GM03348 (cell line): ENCODE results near the gene BACH2.

ENCODE experiments used
- DNase-seq: peaks from one replicate; pipeline ENCODE4 v3.0.0; 2012; ENCODE audit warnings: low spot score

The BACH2 gene

DNA sequence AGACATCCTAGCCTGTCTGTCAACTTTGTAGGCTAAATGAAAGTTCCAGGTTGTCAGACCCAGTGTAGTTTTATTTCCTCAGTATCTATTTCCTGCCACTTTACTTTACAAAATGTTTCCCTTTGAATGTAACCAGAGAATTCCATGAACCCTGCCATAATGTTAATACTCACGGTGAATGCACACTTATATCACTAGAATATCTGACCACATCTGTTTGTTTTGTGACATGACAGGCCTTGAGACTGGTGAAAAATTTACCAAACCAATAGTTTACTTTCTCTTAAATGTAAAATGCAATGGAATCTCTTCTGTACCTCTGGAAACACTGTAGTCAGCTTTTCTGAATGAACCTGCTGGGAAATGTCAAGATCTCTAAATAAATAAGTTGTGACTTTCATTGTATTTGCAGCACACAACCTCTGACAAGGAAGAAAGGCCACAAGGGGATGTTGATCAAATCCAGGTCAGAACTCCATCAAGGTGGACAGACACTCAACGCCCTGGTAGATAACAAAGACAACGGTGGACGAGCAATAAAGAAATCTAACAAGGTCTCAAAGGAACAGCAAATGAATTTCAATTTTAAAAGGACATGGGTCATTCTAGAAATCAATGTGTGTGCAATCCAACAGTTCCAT lies 59.2 kb downstream of the BACH2 start:
- DNase-seq = no peak

DNA sequence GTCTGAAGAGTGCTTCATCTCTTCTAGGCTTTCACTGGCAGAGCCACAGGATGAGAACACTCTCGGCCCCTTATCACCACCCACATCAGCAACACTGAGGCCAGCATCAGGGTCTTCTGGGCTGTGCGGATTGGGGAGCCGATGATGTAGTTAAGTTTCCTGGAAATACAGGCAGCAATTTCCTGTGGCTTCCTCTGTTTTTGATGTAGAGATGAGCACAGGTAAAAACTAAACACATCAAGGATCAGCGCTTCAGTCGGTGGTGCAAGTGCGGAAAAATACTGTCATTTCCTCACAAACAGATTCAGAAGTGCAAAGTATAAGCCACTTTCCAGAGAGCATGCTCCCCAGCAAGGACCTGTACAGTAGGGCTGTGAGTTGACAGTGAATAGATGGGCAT lies 62.6 kb downstream of the BACH2 start:
- no peak for DNase-seq

DNA sequence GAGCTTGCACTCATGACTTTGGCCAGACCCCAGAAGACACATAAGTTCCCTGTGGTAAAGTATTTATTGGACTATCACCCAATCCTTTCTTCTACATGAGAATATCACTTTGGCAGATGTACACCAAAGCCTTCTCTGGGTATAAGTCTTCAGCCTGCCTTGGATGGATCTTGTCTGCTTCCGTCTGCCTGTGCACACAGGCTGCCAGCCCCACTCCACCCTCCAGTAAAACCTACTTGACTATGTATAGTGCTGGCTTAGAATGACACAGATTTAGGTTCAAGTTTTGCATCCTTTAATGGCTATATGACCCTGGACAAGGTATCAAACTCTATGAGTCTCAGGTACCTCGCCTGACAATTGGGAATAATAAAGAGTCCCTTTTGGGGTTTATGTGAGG lies 63.4 kb downstream of the BACH2 start:
- no peak for DNase-seq

DNA sequence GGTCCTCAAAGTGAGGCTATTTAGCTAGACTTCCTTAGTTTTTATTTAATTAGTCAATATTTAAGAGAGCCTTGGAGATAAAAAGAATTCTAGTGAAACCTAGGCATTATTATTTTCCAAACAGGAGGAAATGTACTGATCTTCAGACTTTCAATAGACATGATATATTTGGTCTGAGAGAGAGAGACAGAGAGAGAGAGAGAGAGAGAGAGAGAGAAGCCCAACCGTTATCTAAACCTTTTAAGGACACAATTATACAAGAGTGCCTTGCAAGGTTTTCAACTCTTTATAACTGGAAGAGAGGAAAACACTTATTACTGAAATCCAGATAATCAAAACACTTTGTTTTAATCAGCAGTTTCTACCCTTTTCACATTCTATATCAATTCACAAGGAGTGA lies 64.8 kb downstream of the BACH2 start:
- DNase-seq = no peak

DNA sequence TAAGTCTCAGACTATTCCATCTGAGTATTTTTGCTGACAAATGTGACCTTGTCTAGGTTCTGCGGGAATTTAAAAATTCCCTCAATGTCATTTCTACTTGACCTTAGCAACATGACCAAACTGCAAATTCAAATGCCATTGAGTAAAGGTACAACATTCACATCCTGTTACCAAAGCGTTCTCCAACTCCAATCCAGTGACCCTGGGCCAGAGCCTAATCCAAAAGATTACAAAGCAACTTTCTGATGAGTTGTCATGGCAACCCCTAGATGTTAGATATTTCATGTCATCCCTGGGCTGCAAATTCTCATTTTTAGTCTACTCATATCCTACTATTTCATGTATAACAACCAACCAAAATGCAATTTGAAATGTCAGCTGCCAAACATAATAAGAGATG lies 65.3 kb downstream of the BACH2 start:
- DNase-seq = no peak

DNA sequence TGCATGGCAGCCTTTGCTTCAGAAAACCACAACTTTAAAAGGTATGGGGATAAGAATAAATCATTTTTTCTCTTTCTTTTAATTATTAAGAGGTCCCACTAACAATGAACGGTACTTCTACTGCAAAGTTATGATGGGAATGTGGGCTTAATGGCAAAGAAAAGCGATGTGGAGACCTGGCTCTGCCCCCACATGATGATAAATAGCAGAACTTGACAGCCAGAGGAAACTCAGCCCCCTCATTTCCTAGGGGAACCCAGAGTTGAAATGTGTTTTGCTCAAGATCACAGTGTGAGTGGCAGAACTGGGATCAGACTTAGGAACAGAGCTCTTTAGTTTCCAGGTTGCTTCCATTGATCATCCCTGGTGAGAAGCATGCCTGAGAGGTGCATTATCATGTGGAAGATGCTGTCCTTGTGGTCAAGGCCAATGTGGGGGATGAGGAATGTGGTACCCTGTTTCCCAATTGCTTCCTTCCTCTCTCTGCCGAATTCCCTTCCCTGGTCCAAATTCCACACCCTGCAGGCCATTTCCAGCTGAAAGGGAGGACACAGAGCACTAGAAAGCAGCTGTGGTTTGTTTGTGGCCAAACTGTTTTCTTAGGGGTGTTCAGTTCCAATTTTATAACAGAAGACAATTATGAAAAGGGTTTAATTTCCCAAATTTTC lies 66.0 kb downstream of the BACH2 start:
- DNase-seq = no peak

DNA sequence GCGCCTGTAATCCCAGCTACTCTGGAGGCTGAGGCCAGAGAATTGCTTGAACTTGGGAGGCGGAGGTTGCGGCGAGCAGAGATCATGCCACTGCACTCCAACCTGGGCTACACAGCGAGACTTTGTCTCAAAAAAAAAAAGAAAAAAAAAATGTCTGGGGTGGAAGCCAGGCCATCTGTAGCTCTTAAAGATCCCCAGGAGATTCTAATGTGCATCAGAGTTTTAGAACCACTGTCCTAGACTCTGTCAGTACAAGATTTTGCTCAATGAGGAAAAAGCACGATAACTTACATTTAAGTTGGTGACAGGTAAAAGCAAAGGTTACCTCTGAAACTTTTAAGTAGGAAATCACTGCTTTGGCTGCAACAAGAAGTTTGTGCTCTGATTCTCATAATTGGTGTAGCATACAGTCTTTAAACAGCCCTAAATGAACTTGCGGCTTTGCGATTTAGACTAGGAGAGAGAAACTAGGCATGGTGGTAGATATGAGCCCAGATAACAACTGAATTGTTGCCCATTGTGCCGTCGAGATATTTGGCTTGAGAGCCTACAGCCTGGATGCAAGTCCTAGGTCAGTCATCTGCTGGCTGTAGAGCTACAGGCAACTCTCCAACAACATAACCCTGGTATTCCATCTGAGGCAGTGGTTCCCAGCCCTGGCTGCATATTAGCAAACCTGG lies 67.2 kb downstream of the BACH2 start:
- DNase-seq = no peak

DNA sequence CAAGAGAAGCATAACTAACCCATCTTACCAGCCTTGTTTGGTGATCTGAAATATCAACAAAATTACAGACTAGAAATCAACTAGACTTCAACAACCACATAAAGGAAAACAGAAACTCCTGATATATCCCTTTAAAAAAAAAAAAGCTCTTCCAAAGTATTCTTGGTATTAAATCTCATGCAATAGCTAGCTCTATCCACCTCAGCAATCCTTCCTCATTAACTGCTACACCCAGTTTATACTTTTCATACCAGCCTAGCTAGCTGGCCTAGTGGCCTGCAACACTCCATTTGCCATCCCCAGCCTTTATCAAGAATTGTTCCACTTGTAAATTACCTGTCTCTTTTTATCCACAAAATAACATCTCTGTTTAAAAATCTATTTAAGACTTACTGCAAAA lies 69.0 kb downstream of the BACH2 start:
- no peak for DNase-seq

DNA sequence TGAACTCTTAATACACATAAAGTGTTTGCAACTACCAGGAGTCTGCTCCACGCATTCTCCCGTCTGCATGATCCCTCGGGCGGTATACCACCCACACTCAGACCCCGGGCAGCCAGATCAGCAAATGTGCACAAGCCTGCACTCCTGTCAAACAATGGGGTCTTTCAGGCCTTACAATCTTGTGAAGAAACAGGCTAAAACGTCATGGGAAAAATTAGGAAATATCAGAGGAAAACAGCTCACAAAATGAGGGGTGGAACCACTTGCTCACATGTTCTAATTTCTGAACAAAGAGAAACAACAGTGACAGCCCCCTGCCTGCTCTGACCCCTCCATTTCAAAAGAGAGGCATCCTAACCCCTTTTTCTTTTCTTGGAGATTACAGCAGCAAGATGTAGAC lies 69.4 kb downstream of the BACH2 start:
- no peak for DNase-seq

DNA sequence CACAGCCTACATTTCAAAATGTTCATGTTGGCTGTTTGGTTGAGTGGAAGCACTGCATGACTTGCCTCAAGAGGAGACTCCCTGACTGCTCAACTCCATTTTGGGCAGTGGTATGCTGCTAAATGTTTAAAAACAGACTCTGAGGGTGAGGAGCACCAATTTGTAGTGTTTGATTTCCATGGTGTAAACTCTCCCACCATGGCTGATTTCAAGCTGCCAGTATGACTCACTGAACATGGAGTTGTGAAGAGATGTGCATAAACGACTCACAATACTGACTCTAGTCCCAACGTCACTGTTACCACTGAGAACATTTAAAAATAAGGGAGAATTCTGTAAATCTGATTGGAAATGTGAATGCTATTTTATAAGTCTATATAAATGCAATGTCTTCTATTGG lies 70.4 kb downstream of the BACH2 start:
- DNase-seq = no peak

DNA sequence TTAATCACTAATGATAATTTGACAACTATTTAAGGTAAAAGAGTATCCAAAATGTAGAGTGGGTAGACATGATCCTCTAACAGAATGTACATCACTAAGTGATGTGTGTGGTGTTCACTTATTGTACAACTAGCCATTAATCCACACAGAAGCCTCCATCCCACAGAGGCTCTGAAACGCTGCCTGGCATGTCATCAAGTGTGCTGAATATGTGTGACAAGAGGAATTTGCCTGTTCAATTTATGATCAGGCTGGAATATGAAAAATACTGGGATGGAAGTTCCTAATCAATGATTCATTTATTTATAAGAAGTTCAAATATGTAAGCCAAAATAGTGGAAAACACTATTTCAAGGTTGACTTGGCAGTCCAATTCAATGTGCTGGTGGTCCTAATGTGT lies 72.4 kb downstream of the BACH2 start:
- no peak for DNase-seq

DNA sequence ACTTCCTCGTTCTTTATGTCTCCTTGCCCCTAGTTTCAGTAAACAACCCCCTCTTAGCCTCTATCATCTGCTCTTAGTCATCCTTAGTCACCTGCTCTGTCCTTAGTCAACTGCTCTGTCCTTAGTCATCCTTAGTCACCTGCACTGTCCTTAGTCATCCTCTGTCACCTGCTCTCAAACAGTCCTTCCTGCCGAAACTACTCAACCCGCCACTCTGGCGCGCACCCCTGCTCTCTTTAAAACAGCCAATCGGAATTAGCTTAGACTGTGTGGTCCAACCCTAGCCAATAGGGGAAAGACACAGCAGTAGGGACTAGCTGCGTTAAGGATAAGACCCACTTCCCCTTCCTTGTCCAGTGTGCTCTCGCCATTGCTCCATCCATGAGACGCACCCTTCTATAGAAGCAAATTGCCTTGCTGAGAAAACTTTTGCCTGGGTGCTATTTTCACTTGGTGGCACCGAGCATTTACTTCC lies 73.9 kb downstream of the BACH2 start:
- no peak for DNase-seq

DNA sequence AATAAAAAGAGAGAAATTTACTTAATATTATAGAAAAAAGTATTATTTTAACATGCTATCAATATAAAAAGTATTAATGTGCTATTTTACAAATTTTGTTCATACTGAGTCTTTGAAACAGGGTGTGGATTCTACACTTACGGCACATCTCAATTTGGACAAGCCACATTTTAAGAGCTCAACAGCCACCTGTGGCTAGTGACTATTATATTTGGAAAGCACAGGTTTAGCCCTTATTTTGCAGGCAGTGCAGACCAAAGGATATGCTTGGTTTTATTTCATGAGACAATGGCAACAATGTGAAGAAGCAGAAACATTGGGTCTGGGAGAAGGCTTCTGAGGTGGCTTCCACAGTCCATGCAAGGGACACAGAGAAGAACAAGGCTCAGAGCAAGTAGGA lies 74.6 kb downstream of the BACH2 start:
- no peak for DNase-seq

DNA sequence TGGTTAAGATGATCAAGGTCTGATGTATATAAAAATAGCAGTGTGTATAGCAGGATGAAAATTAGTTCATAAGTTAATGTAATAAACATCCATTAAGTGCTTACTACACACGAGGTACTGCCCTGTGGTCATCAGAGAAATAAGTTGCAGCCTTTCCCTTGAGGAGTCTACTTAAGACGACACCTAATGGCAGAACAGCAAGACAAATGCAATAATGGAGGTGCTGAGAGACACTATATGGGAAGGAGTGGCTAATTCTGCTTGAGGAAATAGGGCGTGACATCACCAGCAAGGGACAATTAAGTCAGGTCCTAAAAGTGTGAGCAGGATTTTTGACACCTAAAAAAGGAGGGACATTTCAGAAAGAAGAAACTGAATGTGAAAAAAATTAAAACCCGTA lies 75.2 kb downstream of the BACH2 start:
- no peak for DNase-seq

DNA sequence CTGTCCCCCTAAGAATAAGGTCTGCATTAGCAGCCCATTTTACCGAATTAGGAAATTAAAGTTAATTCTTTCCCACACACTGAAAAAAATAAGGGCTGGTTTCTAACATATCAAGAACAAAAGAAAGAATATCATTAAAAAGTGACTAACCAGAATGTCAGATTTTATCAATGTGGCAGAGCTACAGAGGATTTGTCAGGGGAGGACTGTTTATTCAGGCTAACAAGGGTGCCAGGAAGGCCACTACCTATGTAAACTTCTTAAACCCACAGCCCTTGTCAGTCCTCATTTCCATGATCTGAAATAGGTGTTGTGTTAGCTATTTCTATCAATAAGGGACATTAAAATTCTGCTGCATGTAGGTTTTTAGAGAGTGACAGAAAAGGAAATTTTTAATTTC lies 76.4 kb downstream of the BACH2 start:
- no peak for DNase-seq

DNA sequence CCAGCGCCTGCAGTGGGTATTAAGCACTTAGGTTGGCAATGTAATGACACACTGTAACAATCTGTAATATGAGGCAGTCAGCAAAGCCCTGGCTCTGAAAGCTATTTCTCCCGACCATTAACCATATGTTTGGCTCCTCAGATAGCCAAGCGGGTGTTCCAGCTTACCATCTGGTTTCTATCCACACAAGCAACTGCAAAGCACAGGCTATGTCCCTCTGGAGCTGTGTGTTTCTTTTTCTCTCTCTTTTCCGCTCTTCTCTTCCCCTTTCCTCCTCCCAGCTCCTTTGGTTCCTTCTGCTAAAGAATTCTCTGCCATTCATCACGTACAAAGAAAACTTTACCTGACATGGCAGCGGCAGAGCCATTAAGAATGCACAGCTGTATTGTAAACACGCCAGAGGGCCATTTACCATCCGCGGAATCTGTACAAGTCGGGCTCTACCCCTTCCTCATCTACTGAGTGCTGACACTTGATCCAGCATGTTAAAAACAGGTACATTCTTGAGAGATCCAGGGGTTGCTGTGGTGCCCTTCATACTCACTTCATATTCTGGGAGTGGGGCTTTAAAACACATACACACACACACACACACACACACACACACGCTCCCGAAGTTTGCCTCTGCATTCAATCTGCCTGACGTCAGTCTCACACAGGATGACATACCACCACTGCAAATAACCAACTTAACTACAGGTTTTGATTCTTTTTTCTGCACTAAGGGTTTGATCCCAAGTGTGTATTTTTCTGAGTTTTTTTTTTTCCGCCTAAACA lies 77.2 kb downstream of the BACH2 start:
- peak; percentile 66 for DNase-seq

DNA sequence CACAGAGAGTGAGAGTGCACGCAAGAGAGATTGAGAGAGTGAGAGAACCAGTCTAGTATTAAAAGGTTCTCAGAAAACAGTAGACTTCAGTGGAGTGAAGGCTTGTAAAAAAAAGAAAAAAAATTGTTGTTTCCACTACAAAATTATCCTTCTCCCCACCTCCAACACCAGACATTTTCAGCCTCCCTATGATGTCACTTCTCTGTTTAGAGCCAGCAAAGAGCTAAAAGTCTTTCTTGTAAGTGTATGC lies 77.8 kb downstream of the BACH2 start:
- no peak for DNase-seq

DNA sequence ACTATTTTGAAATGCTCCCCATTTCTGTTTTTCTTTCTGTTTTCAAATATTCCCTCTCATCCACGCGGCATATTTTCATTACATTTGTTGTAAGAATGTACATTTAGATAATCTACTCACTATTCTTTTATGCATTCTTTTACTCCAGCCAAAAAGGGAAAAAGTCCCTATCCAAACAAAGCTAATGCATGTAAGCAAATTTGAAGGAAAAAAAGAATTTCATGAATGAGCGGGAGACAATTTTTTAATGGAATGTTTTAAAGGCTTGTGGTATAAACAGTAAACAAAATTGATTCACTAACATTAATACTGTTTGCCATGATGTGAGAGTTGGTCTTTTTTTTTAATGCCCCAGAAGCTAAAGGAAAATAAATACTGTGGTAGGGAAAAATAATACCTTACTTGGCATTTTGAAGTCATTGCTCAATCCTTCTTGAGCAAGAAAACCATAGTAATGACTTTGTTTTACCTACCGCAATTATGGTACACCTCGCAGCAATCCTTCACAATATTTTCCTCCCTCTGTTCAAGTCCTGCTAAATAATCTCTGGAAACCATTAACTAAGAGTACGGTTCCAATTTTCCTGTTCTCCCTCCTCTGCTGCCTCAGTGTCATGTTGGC lies 79.0 kb downstream of the BACH2 start:
- DNase-seq = peak; percentile 11

DNA sequence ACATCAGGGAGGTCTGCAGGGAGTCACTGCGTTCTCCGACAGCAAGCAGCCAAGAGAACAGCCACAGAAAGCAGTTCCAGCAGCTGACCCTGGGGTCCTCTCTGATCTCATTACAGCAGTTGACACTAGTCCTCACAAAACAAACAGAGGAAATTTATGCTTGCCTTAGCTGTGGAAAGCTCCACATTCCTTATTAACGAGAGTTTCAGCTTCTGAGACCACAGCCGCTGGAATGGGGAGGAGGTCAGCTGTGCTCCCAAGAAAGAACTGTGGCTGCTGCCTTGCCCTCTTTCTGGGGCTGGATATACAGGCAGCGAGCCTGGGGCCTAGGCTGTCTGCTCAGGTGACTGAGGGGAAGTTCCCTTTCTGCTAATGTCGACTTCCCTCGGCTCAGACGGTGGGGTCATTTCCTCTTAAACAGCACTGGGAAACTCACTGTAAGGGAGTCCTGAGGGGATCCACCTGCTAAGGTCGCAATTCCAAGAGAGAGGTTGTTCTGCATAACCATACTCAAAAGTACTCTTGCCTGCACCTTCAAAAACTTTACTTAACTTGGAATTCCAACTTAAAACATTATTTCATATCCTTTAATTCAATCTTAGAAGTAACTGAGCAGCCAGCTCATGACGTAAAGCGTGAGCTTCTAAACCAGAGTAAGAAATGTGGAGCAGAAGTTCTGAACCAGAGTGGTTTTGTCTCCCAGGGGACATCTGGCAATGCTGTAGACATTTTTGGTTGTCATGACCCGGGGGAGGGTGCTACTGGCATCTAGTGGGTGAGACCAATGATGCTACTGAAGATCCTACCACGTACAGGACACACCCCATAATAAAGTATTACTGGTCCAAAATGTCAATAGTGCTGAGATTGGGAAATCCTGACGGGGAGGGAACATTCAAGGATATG lies 80.3 kb downstream of the BACH2 start:
- no peak for DNase-seq

DNA sequence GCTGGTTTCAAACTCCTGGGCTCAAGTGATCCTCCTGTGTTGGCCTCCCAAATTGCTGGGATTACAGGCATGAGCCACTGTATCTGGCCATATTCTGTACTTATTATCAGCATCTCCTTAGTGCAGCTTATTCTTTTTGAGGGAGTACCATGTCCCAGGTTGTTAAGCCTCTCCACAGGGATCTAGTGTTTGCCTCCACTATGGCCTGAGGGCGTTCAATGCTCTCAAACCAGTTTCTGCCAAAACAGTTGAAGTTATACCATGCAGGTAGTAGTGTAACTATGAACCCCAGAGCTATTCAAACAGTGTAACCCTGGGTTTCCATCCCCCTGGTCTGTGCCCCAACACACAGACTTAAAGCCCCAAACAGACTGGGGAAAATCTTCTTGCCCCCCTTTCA lies 81.7 kb downstream of the BACH2 start:
- DNase-seq = no peak

DNA sequence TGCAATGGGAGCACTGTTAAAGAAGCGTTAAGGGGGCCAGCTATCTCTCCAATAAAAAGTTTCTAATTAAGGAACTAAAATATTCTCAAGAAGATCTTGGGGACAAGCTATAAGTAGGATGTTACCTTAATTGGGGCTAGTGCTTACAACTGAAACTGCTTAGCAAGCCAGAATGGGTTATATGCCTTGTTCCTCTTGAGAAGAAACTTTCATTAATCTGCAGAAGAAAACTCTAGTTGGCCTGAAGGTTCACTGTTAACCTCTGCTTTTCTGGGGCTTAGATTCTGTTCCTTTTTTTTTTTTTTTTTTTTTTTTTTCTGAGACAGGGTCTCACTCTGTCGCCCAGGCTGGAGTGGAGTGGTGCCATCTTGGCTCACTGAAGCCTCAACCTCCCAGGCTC lies 82.2 kb downstream of the BACH2 start:
- no peak for DNase-seq

DNA sequence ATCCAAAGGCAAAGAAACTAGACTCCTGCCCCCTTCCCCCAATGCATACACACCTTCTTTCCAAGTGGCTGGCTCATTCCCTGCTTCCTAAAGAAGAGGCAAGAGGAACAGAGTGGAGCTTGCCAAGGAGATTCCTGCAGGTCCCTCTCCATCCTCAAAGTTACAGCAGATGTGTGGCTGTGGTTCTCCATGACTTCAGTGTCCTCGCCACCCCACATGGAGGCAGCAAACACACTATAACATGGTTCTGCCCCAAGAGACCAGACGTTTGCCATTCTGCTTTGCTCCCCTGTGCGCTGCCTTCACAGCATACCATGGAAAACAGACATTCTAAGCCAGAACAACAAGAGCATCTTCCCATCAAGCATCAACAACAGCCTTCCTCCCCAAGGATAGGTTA lies 84.4 kb downstream of the BACH2 start:
- no peak for DNase-seq
